WERI-Rb-1 (cell line): Measurements from ENCODE around the gene KDM4C.

ENCODE experiments used
- DNase-seq: peaks from one replicate; pipeline ENCODE4 v3.0.0-alpha.2; 2020
- H3K27ac ChIP-seq: fragments of 250-450 bp; sonication (Bioruptor Pico); 2 replicates; pipeline ENCODE4 v1.5.1; 2020; ENCODE audit warnings: mild to moderate bottlenecking, moderate library complexity
- H3K27me3 ChIP-seq: fragments of 250-450 bp; sonication (Bioruptor Pico); 2 replicates; pipeline ENCODE4 v1.5.1; 2021; ENCODE audit warnings: mild to moderate bottlenecking, low read depth, moderate library complexity; ENCODE audit not compliant: insufficient read depth, severe bottlenecking
- H3K36me3 ChIP-seq: fragments of 250-450 bp; sonication (Bioruptor Pico); 2 replicates; pipeline ENCODE4 v1.5.1; 2020; ENCODE audit warnings: mild to moderate bottlenecking, moderate library complexity
- H3K4me3 ChIP-seq: 2 replicates; pipeline ENCODE4 v1.5.1; 2011; ENCODE audit warnings: low read depth, mild to moderate bottlenecking, control low read depth, low read length
- H3K9me3 ChIP-seq: fragments of 250-450 bp; sonication (Bioruptor Pico); 2 replicates; pipeline ENCODE4 v1.5.1; 2021; ENCODE audit warnings: mild to moderate bottlenecking, moderate library complexity; ENCODE audit not compliant: severe bottlenecking
- CTCF ChIP-seq: IDR thresholded peaks from 2 replicates; pipeline ENCODE4 v1.5.1; 2011; ENCODE audit warnings: low read depth, mild to moderate bottlenecking, control low read depth, inconsistent platforms, low read length

Gene KDM4C

GRCh38 chr9:6897898-6898302, 140.1 kb downstream of the KDM4C start:
- no peak for TF ChIP-seq CTCF

GRCh38 chr9:6899274-6899673, 141.5 kb downstream of the KDM4C start:
- TF ChIP-seq CTCF = no peak
- Histone ChIP-seq H3K36me3 (no peaks in the 10 kb centered on the region), H3K4me3 (no peak overlapping the region), H3K9me3 (no peaks in the 10 kb centered on the region), H3K27me3 (no peaks in the 10 kb centered on the region), H3K27ac (no peak overlapping the region)
- no peak for DNase-seq

More at GRCh38 chr9:6897898-6898302, 140.1 kb downstream of the KDM4C start:
- no peaks in the 10 kb centered on the region for H3K9me3 ChIP-seq
- no peak for DNase-seq
- no peak overlapping the region for H3K4me3 ChIP-seq
- H3K27me3 ChIP-seq = no peaks in the 10 kb centered on the region
- H3K27ac ChIP-seq = no peak overlapping the region
- H3K36me3 ChIP-seq = no peaks in the 10 kb centered on the region

GRCh38 chr9:6900440-6900883, 142.7 kb downstream of the KDM4C start:
- TF ChIP-seq CTCF = no peak
- H3K9me3 ChIP-seq = no peaks in the 10 kb centered on the region
- no peaks in the 10 kb centered on the region for H3K27me3 ChIP-seq
- DNase-seq = no peak
- no peak overlapping the region for H3K4me3 ChIP-seq
- no peaks in the 10 kb centered on the region for H3K36me3 ChIP-seq
- no peak overlapping the region for H3K27ac ChIP-seq

GRCh38 chr9:6901180-6901579, 143.4 kb downstream of the KDM4C start:
- H3K9me3 ChIP-seq = no peaks in the 10 kb centered on the region
- no peak for DNase-seq
- no peak overlapping the region for H3K4me3 ChIP-seq
- H3K27ac ChIP-seq = no peak overlapping the region
- no peaks in the 10 kb centered on the region for H3K27me3 ChIP-seq
- H3K36me3 ChIP-seq = no peaks in the 10 kb centered on the region
- no peak for TF ChIP-seq CTCF

GRCh38 chr9:6902423-6902822, 144.7 kb downstream of the KDM4C start:
- Histone ChIP-seq H3K36me3 (no peaks in the 10 kb centered on the region), H3K9me3 (no peaks in the 10 kb centered on the region), H3K4me3 (no peak overlapping the region), H3K27ac (no peak overlapping the region), H3K27me3 (no peaks in the 10 kb centered on the region)
- DNase-seq = no peak
- TF ChIP-seq CTCF = no peak

GRCh38 chr9:6904371-6904770, 146.6 kb downstream of the KDM4C start:
- DNase-seq = peak; percentile 51
- no peak for TF ChIP-seq CTCF
- Histone ChIP-seq H3K4me3 (no peak overlapping the region), H3K27ac (no peak overlapping the region), H3K27me3 (no peaks in the 10 kb centered on the region), H3K9me3 (no peaks in the 10 kb centered on the region), H3K36me3 (no peaks in the 10 kb centered on the region)
